GM12878 (cell line): ENCODE measurements around the gene ZNF283. TPM values are rescaled to one million over a fixed set of nuclear protein-coding genes. Genes with fewer than 3 reads are reported as not detected.

Source experiments
- ATAC-seq: fragments of 200-7000 bp; cut with Tn5 transposase; 3 replicates; pipeline ENCODE4 v1.9.1; 2020; ENCODE audit warnings: mild to moderate bottlenecking, moderate library complexity
- BruUV-seq: library from RNA; stranded (reverse); fragments of 400-500 nt; replicated peaks from 2 replicates; lab custom pipeline; 2021; lab: Mats Ljungman, UMichigan
- CTCF ChIA-PET: fragments of 300-600 bp; sonication (Branson Sonifier 250); formaldehyde crosslinking; extraction: SDS; loops from one replicate; lab custom pipeline; 2021; ENCODE audit warnings: inconsistent platforms; lab: Yijun Ruan, JAX
- POLR2A ChIA-PET: fragments of 350-600 bp; formaldehyde crosslinking; extraction: SDS; loops from one replicate; lab custom pipeline; 2021; ENCODE audit warnings: inconsistent platforms; lab: Charles Lee
- RAD21 ChIA-PET: fragments of 300-600 bp; sonication (Branson Sonifier 250); formaldehyde crosslinking; loops from one replicate; lab custom pipeline; 2023; ENCODE audit warnings: antibody characterized with exemption; ENCODE audit not compliant: unreplicated experiment; lab: Charles Lee
- SMC1A ChIA-PET: fragments of 300-600 bp; sonication (Branson Sonifier 250); formaldehyde crosslinking; loops from one replicate; lab custom pipeline; 2023; ENCODE audit not compliant: unreplicated experiment, uncharacterized antibody; lab: Charles Lee
- DNase-seq: peaks from one replicate; pipeline ENCODE4 v3.0.0-alpha.2; 2011; ENCODE audit warnings: low read depth, low spot score
- FAIRE-seq: peaks from 3 replicates; lab custom pipeline; 2011; peaks lifted over from hg19 to GRCh38; lab: Jason Lieb, UNC
- H2AFZ ChIP-seq: 2 replicates; pipeline ENCODE4 v1.6.0; 2011; ENCODE audit warnings: low read depth, low read length, control low read depth; ENCODE audit not compliant: control insufficient read depth
- H3K27ac ChIP-seq: 2 replicates; pipeline ENCODE4 v1.5.1; 2011; ENCODE audit warnings: control low read depth; ENCODE audit not compliant: control insufficient read depth, insufficient read depth
- H3K27me3 ChIP-seq, 2 experiments: replicated peaks in 1 of 2; 2 replicates each; pipeline versions ENCODE4 v1.6.0 to v1.6.1; 2011; ENCODE audit warnings: low read length in 1 of 2; ENCODE audit not compliant: control insufficient read depth in 2 of 2, insufficient read depth in 2 of 2
- H3K36me3 ChIP-seq, 2 experiments: 2 replicates each; pipeline ENCODE4 v1.5.1; 2011; ENCODE audit warnings: low read length in 1 of 2; ENCODE audit not compliant: control insufficient read depth in 2 of 2, insufficient read depth in 2 of 2
- H3K4me1 ChIP-seq: 2 replicates; pipeline ENCODE4 v1.6.1; 2011; ENCODE audit warnings: mild to moderate bottlenecking, low read length, moderate library complexity, mixed read lengths; ENCODE audit not compliant: control insufficient read depth, insufficient read depth
- H3K4me2 ChIP-seq: 2 replicates; pipeline ENCODE4 v1.6.0; 2011; ENCODE audit warnings: control low read depth; ENCODE audit not compliant: control insufficient read depth, insufficient read depth
- H3K4me3 ChIP-seq: fragments of 200-600 bp; sonication (generic); 2 replicates; pipeline ENCODE4 v1.5.1; 2016
- H3K79me2 ChIP-seq: 2 replicates; pipeline ENCODE4 v1.6.0; 2011; ENCODE audit warnings: low read length; ENCODE audit not compliant: control insufficient read depth, insufficient read depth
- H3K9ac ChIP-seq: 2 replicates; pipeline ENCODE4 v1.8.0; 2011; ENCODE audit warnings: low read length, control low read depth, mixed read lengths; ENCODE audit not compliant: control insufficient read depth, insufficient read depth
- H3K9me3 ChIP-seq: replicated peaks from 3 replicates; pipeline ENCODE4 v1.5.1; 2011; ENCODE audit warnings: mild to moderate bottlenecking, low read length; ENCODE audit not compliant: control insufficient read depth, insufficient read depth
- H4K20me1 ChIP-seq: 2 replicates; pipeline ENCODE4 v1.6.0; 2011; ENCODE audit not compliant: control insufficient read depth, insufficient read depth
- ATF3 ChIP-seq: IDR thresholded peaks from 2 replicates; pipeline ENCODE4 v1.6.1; 2011; ENCODE audit warnings: low read depth, mild to moderate bottlenecking, low read length, moderate library complexity, borderline replicate concordance; ENCODE audit errors: extremely low read depth
- EP300 ChIP-seq, 2 experiments: fragments of 150-350 bp in 1 of 2; IDR thresholded peaks; 2 replicates each; pipeline ENCODE4 v1.6.1; 2011 to 2012; ENCODE audit warnings: low read depth in 2 of 2, low read length in 2 of 2, borderline replicate concordance in 1 of 2, improper control_type of control experiment in 1 of 2, inconsistent platforms in 1 of 2; ENCODE audit not compliant: control insufficient read depth in 1 of 2
- HDGF ChIP-seq: fragments of 450-650 bp; IDR thresholded peaks from 2 replicates; pipeline ENCODE4 v1.6.1; 2016; ENCODE audit warnings: antibody characterized with exemption
- JUND ChIP-seq: IDR thresholded peaks from 2 replicates; pipeline ENCODE4 v1.6.1; 2012; ENCODE audit warnings: low read depth, mild to moderate bottlenecking, low read length, improper control_type of control experiment, moderate library complexity
- MEF2A ChIP-seq: IDR thresholded peaks from 2 replicates; pipeline ENCODE4 v1.6.1; 2011; ENCODE audit warnings: low read depth, mild to moderate bottlenecking, low read length, moderate library complexity; ENCODE audit not compliant: insufficient read depth
- MEF2B ChIP-seq: fragments of 450-650 bp; IDR thresholded peaks from 2 replicates; pipeline ENCODE4 v1.6.1; 2018; ENCODE audit warnings: mild to moderate bottlenecking, moderate library complexity; ENCODE audit not compliant: partially characterized antibody, poor library complexity, severe bottlenecking
- MYC ChIP-seq: IDR thresholded peaks from 2 replicates; pipeline ENCODE4 v1.6.1; 2011; ENCODE audit warnings: mild to moderate bottlenecking, low read length, moderate library complexity, inconsistent platforms; ENCODE audit not compliant: insufficient read depth, insufficient replicate concordance, insufficient read length, severe bottlenecking
- NRF1 ChIP-seq: conservative IDR thresholded peaks from 2 replicates; pipeline ENCODE4 v1.6.1; 2011; ENCODE audit warnings: mild to moderate bottlenecking, low read depth, low read length, improper control_type of control experiment
- PAX5 ChIP-seq: IDR thresholded peaks from 2 replicates; pipeline ENCODE4 v1.6.1; 2011; ENCODE audit warnings: low read depth, low read length, borderline replicate concordance
- POLR2AphosphoS5 ChIP-seq: IDR thresholded peaks from 2 replicates; pipeline ENCODE4 v1.6.1; 2011; ENCODE audit warnings: mild to moderate bottlenecking, low read length, inconsistent platforms
- PRDM15 ChIP-seq: fragments of 450-650 bp; formaldehyde crosslinking; IDR thresholded peaks from 2 replicates; pipeline ENCODE4 v1.4.0; 2020; ENCODE audit warnings: mild to moderate bottlenecking, moderate library complexity
- RELA ChIP-seq: fragments of 450-650 bp; IDR thresholded peaks from 2 replicates; pipeline ENCODE4 v1.8.0; 2014; ENCODE audit warnings: borderline replicate concordance; ENCODE audit not compliant: partially characterized antibody
- SMARCA5 ChIP-seq: fragments of 450-650 bp; IDR thresholded peaks from 2 replicates; pipeline ENCODE4 v1.6.1; 2017; ENCODE audit warnings: mild to moderate bottlenecking
- TCF12 ChIP-seq: IDR thresholded peaks from 2 replicates; pipeline ENCODE4 v1.6.1; 2011; ENCODE audit warnings: low read depth, mild to moderate bottlenecking, low read length
- WGBS: methylation state at CpG from one replicate; pipeline ENCODE4 v1.1.6; 2016; ENCODE audit warnings: low lambda C conversion rate; ENCODE audit not compliant: insufficient replicate concordance, insufficient coverage; ENCODE audit errors: missing lambda C conversion rate; 5-methylcytosine and 5-hydroxymethylcytosine counted together
- in situ Hi-C: fragments of 300-500 bp; cut with MboI; formaldehyde crosslinking; loops from 9 replicates; pipeline ENCODE4 v1.14.3; 2018; ENCODE audit warnings: mixed read lengths
- intact Hi-C: fragments of 100-400 bp; cut with micrococcal nuclease; formaldehyde crosslinking; loops from one replicate; pipeline ENCODE4 v1.14.2; 2022; ENCODE audit not compliant: unreplicated experiment
- polyA plus RNA-seq, 11 experiments: library from polyadenylated mRNA; depleted of rRNA in 4 of 11; unstranded in 6 of 11; stranded (reverse) in 5 of 11; fragments of >200 nt; fragmentation: Nextera tagmentation in 4 of 11; fragmentation: Illumina TruSeq in 1 of 11; extraction: Ambion mirVana in 4 of 11; extraction: Trizol in 1 of 11; gene quantifications; 1 replicate in 1 of 11; 2 replicates in 10 of 11; pipeline versions ENCODE4 v1.2.1 to v1.2.3, GENCODE V29; 2011 to 2016; ENCODE audit warnings: inconsistent platforms in 2 of 11, missing spikeins in 2 of 11, low read depth in 1 of 11
- total RNA-seq, 4 experiments: library from RNA; depleted of rRNA in 3 of 4; stranded (reverse); fragments of >200 nt in 3 of 4; fragmentation: Illumina TruSeq in 1 of 4; extraction: Trizol in 1 of 4; gene quantifications; 2 replicates each; pipeline versions ENCODE4 v1.2.1 to v1.2.3, GENCODE V29; 2013 to 2021

ZNF283 gene
- total and polyA plus RNA-seq, 10 of the 15 experiments (the other 5 are each of a cell fraction or from before 2014, with no cell fraction given), result 2.2 to 7.8 (median 3.7) TPM

DNA sequence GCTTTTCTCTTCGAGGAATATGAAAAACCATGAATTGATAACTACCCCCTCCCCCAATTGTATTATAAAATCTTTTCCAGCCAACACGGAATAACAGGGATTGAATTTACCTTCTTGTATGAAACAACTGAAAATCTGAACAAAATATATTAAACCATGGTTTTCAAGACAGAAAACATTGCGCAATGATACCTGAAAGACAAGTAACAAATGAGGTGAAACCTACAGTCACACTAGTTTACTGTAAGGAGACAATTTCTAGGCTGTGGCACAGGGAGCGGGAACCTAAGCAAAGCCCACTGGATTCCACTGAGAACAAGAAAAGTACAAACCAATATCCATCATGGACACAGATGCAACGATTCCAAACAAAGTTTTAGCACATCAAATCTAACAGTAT, 53.4 kb downstream of the ZNF283 start:
- no peak overlapping the region for H3K27ac ChIP-seq
- TF ChIP-seq NRF1 (no peak), RELA (no peak), PRDM15 (CRISPR knock-in tag) (no peak), PAX5 (no peak), HDGF (no peak), POLR2AphosphoS5 (no peak), MEF2A (no peak), TCF12 (no peak), ATF3 (no peak), MYC (no peak), MEF2B (no peak), SMARCA5 (no peak), JUND (no peak), EP300 (IDR thresholded peaks at IDR 0.05; ENCODE audit: borderline replicate concordance in 1 of 2, control insufficient read depth in 1 of 2, low read depth in 2 of 2, low read length in 2 of 2) (no peak)
- TF ChIP-seq, all 136 proteins: peak for 0
- Histone ChIP-seq H2AFZ (no peak overlapping the region), H3K36me3 (no peaks in the 10 kb centered on the region), H4K20me1 (no peaks in the 10 kb centered on the region), H3K79me2 (no peaks in the 10 kb centered on the region), H3K4me3 (no peak overlapping the region), H3K4me2 (no peak overlapping the region), H3K4me1 (no peaks in the 10 kb centered on the region), H3K27me3 (no peaks in the 10 kb centered on the region), H3K9me3 (peaks cover 8% of the 10 kb centered on the region; the same call in 2 of the 3 replicates), H3K9ac (no peak overlapping the region)
- intact Hi-C loops, result no loop called here
- in situ Hi-C loops, result no loop called here
- ChIA-PET POLR2A (no interaction called here), CTCF (no interaction called here), RAD21 (no interaction called here), SMC1A (no interaction called here)
- 31% methylated on average over 5 of the region's 5 CpGs for WGBS
- DNase-seq (no peak), ATAC-seq (no peak), FAIRE-seq (no peak)
- no TSS peak for BruUV-seq
